Mucosa of descending colon (tissue), 3 donors: ENCODE measurements around the gene GTF3C2. TPM values are rescaled to one million over a fixed set of nuclear protein-coding genes. Genes with fewer than 3 reads are reported as not detected.

ENCODE experiments used
- ATAC-seq: fragments of 200-7000 bp; cut with Tn5 transposase; one replicate; pipeline ENCODE4 v1.9.1; 2020; ENCODE audit warnings: mild to moderate bottlenecking, moderate library complexity
- DNase-seq, 3 donors: peaks; one replicate each; pipeline ENCODE4 v3.0.0-alpha.2; 2020
- H3K36me3 ChIP-seq: fragments of 200-600 bp; one replicate; pipeline ENCODE4 v1.8.0; 2021; ENCODE audit warnings: low read depth, mild to moderate bottlenecking
- H3K4me1 ChIP-seq: fragments of 200-600 bp; one replicate; pipeline ENCODE4 v1.8.0; 2021; ENCODE audit warnings: low read depth, mild to moderate bottlenecking
- H3K4me3 ChIP-seq: fragments of 200-600 bp; one replicate; pipeline ENCODE4 v1.8.0; 2021; ENCODE audit warnings: mild to moderate bottlenecking
- H3K9me3 ChIP-seq: fragments of 200-600 bp; one replicate; pipeline ENCODE4 v1.8.0; 2021; ENCODE audit warnings: mild to moderate bottlenecking
- CTCF ChIP-seq: fragments of 200-600 bp; IDR thresholded peaks from one replicate; pipeline ENCODE4 v1.8.0; 2022; ENCODE audit warnings: antibody characterized with exemption, mild to moderate bottlenecking
- intact Hi-C, 2 donors: fragments of 100-400 bp; cut with DNase I in 1 of 2; cut with micrococcal nuclease in 1 of 2; formaldehyde crosslinking; loops; one replicate each; pipeline versions ENCODE4 v1.11.0 to v1.11.1; 2022; cut with DNase I, micrococcal nuclease
- total RNA-seq, 3 donors: library from RNA; stranded (reverse); fragmentation: NEBNext Ultra II Directional in 2 of 3; extraction: Animal tissue kit (Norgen Biotek cat#: 25700) in 2 of 3; gene quantifications; one replicate each; pipeline versions ENCODE4 v1.2.1 to v1.2.4, GENCODE V29; 2021 to 2023
- donor health status: DM: no; HTN: no; CAD: no; lungs with moderate emphysema.
- donor health status: DM: no; HTN: no; CAD: no.
- donor health status: DM: no; HTN: yes; CAD: no.

GTF3C2 gene
- total RNA-seq, 3 donors from 2014 or later, result 53.7 to 83.5 (median 56.9) TPM

GRCh38 chr2:27378096-27378808, 21.7 kb upstream of the GTF3C2 start:
- Histone ChIP-seq H3K9me3 (no peaks in the 10 kb centered on the region), H3K36me3 (peaks cover 10% of the 10 kb centered on the region), H3K4me1 (peaks cover 19% of the 10 kb centered on the region), H3K4me3 (no peak overlapping the region)
- intact Hi-C loops, result no loop called here
- ATAC-seq (no peak), DNase-seq (peak in 2 of 3 donors; percentile 51 to 66)
- no peak for TF ChIP-seq CTCF

GRCh38 chr2:27377618-27378095, 21.1 kb upstream of the GTF3C2 start:
- no peak for DNase-seq
- H3K9me3 ChIP-seq, result no peaks in the 10 kb centered on the region
- H3K4me3 ChIP-seq, result no peak overlapping the region
- intact Hi-C loops, result no loop called here
- peaks cover 19% of the 10 kb centered on the region for H3K4me1 ChIP-seq
- peaks cover 10% of the 10 kb centered on the region for H3K36me3 ChIP-seq
- TF ChIP-seq CTCF, result no peak
- ATAC-seq, result no peak

- peaks cover 10% of the 10 kb centered on the region for H3K36me3 ChIP-seq
- DNase-seq (no peak), ATAC-seq (no peak)
- H3K4me3 ChIP-seq, result no peak overlapping the region
- no peaks in the 10 kb centered on the region for H3K9me3 ChIP-seq
- intact Hi-C loops, result no loop called here
- H3K4me1 ChIP-seq, result peaks cover 22% of the 10 kb centered on the region
- TF ChIP-seq CTCF, result no peak
Observed at GRCh38 chr2:27376866-27377617, 20.5 kb upstream of the GTF3C2 start.

GRCh38 chr2:27376151-27376865, 19.7 kb upstream of the GTF3C2 start:
- TF ChIP-seq CTCF, result no peak
- Histone ChIP-seq H3K4me3 (no peak overlapping the region), H3K9me3 (no peaks in the 10 kb centered on the region), H3K4me1 (peaks cover 29% of the 10 kb centered on the region), H3K36me3 (peaks cover 10% of the 10 kb centered on the region)
- intact Hi-C loops, result no loop called here
- ATAC-seq (no peak), DNase-seq (no peak)

- peaks cover 30% of the 10 kb centered on the region for H3K4me1 ChIP-seq
Observed at GRCh38 chr2:27375513-27376099, 19.0 kb upstream of the GTF3C2 start.

More at GRCh38 chr2:27375513-27376099, 19.0 kb upstream of the GTF3C2 start:
- Histone ChIP-seq H3K9me3 (no peaks in the 10 kb centered on the region), H3K4me3 (no peak overlapping the region), H3K36me3 (peaks cover 10% of the 10 kb centered on the region)
- intact Hi-C loops, result no loop called here
- DNase-seq, result no peak
- ATAC-seq, result no peak
- no peak for TF ChIP-seq CTCF
